Neuronal stem cell (in vitro differentiated cells): ENCODE measurements around the gene MAPK14.

Experiments used
- DNase-seq: peaks from one replicate; pipeline ENCODE4 v3.0.0-alpha.2; 2013; ENCODE audit warnings: low spot score
- H2AFZ ChIP-seq: one replicate; pipeline ENCODE4 v1.6.1; 2013; ENCODE audit warnings: mild to moderate bottlenecking, low read length, inconsistent platforms
- H2AK5ac ChIP-seq: 2 replicates; pipeline ENCODE4 v1.6.1; 2013; ENCODE audit warnings: low read depth, mild to moderate bottlenecking, inconsistent platforms, low read length, moderate library complexity, mixed read lengths
- H2BK120ac ChIP-seq: 2 replicates; pipeline ENCODE4 v1.6.1; 2013; ENCODE audit warnings: low read depth, mild to moderate bottlenecking, inconsistent platforms, low read length, moderate library complexity, mixed read lengths
- H2BK12ac ChIP-seq: one replicate; pipeline ENCODE4 v1.6.1; 2013; ENCODE audit warnings: low read length, inconsistent platforms
- H2BK15ac ChIP-seq: 2 replicates; pipeline ENCODE4 v1.6.1; 2013; ENCODE audit warnings: mild to moderate bottlenecking, low read length, inconsistent platforms, mixed read lengths
- H2BK5ac ChIP-seq: one replicate; pipeline ENCODE4 v1.6.1; 2013; ENCODE audit warnings: inconsistent platforms, mild to moderate bottlenecking, low read length, moderate library complexity
- H3K14ac ChIP-seq: one replicate; pipeline ENCODE4 v1.6.1; 2013; ENCODE audit warnings: low read length, inconsistent platforms
- H3K18ac ChIP-seq: 2 replicates; pipeline ENCODE4 v1.6.1; 2013; ENCODE audit warnings: low read length, inconsistent platforms
- H3K23ac ChIP-seq: 2 replicates; pipeline ENCODE4 v1.6.1; 2013; ENCODE audit warnings: low read depth, mild to moderate bottlenecking, mixed read lengths, low read length, inconsistent platforms; ENCODE audit not compliant: poor library complexity
- H3K27ac ChIP-seq: replicated peaks from 3 replicates; pipeline ENCODE4 v1.5.1; 2013; ENCODE audit warnings: low read length, inconsistent platforms
- H3K27me3 ChIP-seq, 3 experiments: 2 replicates each; pipeline ENCODE4 v1.6.1; 2013; ENCODE audit warnings: low read length in 3 of 3, mild to moderate bottlenecking in 2 of 3, inconsistent platforms in 1 of 3, low read depth in 1 of 3, mixed read lengths in 1 of 3, moderate library complexity in 1 of 3; ENCODE audit not compliant: control insufficient read depth in 3 of 3, insufficient read depth in 3 of 3
- H3K36me3 ChIP-seq, 2 donors: replicated peaks in 1 of 2; 2 replicates each; pipeline ENCODE4 v1.6.1; 2013; ENCODE audit warnings: low read length in 2 of 2; ENCODE audit not compliant: control insufficient read depth in 2 of 2, insufficient read depth in 2 of 2
- H3K4ac ChIP-seq: 2 replicates; pipeline ENCODE4 v1.6.1; 2013; ENCODE audit warnings: inconsistent platforms, mild to moderate bottlenecking, low read length, moderate library complexity
- H3K4me1 ChIP-seq, 2 donors: 1 replicate in 1 of 2; 2 replicates in 1 of 2; pipeline ENCODE4 v1.6.1; 2013; ENCODE audit warnings: low read length in 2 of 2, low read depth in 1 of 2; ENCODE audit not compliant: control insufficient read depth in 2 of 2, insufficient read depth in 1 of 2
- H3K4me2 ChIP-seq: one replicate; pipeline ENCODE4 v1.6.1; 2013; ENCODE audit warnings: mild to moderate bottlenecking, low read length, inconsistent platforms; ENCODE audit not compliant: insufficient read depth, poor library complexity, severe bottlenecking
- H3K4me3 ChIP-seq, 2 donors: 2 replicates each; pipeline ENCODE4 v1.5.1; 2013; ENCODE audit warnings: low read length in 2 of 2, mild to moderate bottlenecking in 2 of 2, inconsistent platforms in 1 of 2, moderate library complexity in 1 of 2
- H3K79me1 ChIP-seq: one replicate; pipeline ENCODE4 v1.6.1; 2013; ENCODE audit warnings: low read depth, mild to moderate bottlenecking, inconsistent platforms, low read length, moderate library complexity
- H3K9ac ChIP-seq: one replicate; pipeline ENCODE4 v1.6.1; 2013; ENCODE audit warnings: mild to moderate bottlenecking, low read depth, low read length, inconsistent platforms; ENCODE audit not compliant: poor library complexity
- H3K9me3 ChIP-seq, 2 donors: replicated peaks in 1 of 2; 2 replicates each; pipeline versions ENCODE3 to v1.6.1; 2013; ENCODE audit warnings: low read length in 2 of 2, mild to moderate bottlenecking in 2 of 2, inconsistent platforms in 1 of 2, low read depth in 1 of 2, mixed read lengths in 1 of 2, moderate library complexity in 1 of 2; ENCODE audit not compliant: control insufficient read depth in 2 of 2, insufficient read depth in 1 of 2
- H4K8ac ChIP-seq: one replicate; pipeline ENCODE4 v1.6.1; 2013; ENCODE audit warnings: low read depth, mild to moderate bottlenecking, inconsistent platforms, low read length, moderate library complexity
- H4K91ac ChIP-seq: one replicate; pipeline ENCODE4 v1.6.1; 2013; ENCODE audit warnings: low read length, low read depth, mild to moderate bottlenecking, inconsistent platforms; ENCODE audit not compliant: poor library complexity
- WGBS, 2 donors: extraction: QIAGEN DNeasy Blood & Tissue Kit; methylation state at CpG; one replicate each; pipeline ENCODE4 v1.1.7; 2013; ENCODE audit warnings: missing lambda C conversion rate in 2 of 2, mixed read lengths in 1 of 2; ENCODE audit not compliant: insufficient read length in 2 of 2, insufficient replicate concordance in 1 of 2; ENCODE audit errors: extremely low coverage in 2 of 2; 5-methylcytosine and 5-hydroxymethylcytosine counted together

Gene MAPK14

GRCh38 chr6:36147294-36147693, 119.7 kb downstream of the MAPK14 start:
- no peak overlapping the region for H4K91ac ChIP-seq
- H3K4me2 ChIP-seq = no peak overlapping the region
- no peak overlapping the region for H2AK5ac ChIP-seq
- H3K27ac ChIP-seq = no peak overlapping the region
- H3K9ac ChIP-seq = no peak overlapping the region
- no peak overlapping the region for H2AFZ ChIP-seq
- DNase-seq = no peak
- no peak overlapping the region for H3K14ac ChIP-seq
- no peaks in the 10 kb centered on the region for H3K79me1 ChIP-seq
- H4K8ac ChIP-seq = no peak overlapping the region
- H2BK120ac ChIP-seq = no peak overlapping the region
- no CpG with 5 or more reads among the region's 3 CpGs for WGBS, 2 donors
- no peak overlapping the region for H3K4me3 ChIP-seq
- H3K4ac ChIP-seq = no peak overlapping the region
- H3K36me3 ChIP-seq = no peaks in the 10 kb centered on the region
- no peak overlapping the region for H2BK12ac ChIP-seq
- no peak overlapping the region for H2BK15ac ChIP-seq
- H2BK5ac ChIP-seq = no peak overlapping the region
- no peak overlapping the region for H3K18ac ChIP-seq
- no peaks in the 10 kb centered on the region for H3K4me1 ChIP-seq
- H3K9me3 ChIP-seq = no peaks in the 10 kb centered on the region
- H3K23ac ChIP-seq = no peak overlapping the region
- peaks cover 0 to 16% (median 2%) of the 10 kb centered on the region in 3 experiments for H3K27me3 ChIP-seq

- Histone ChIP-seq H2AFZ (no peak overlapping the region), H3K4me1 (no peaks in the 10 kb centered on the region), H3K9me3 (no peaks in the 10 kb centered on the region), H3K4me3 (no peak overlapping the region), H2AK5ac (no peak overlapping the region), H3K27ac (no peak overlapping the region), H3K18ac (no peak overlapping the region), H3K14ac (no peak overlapping the region), H3K23ac (no peak overlapping the region), H3K27me3 (peaks cover 0 to 16% (median 2%) of the 10 kb centered on the region in 3 experiments), H2BK120ac (no peak overlapping the region), H4K8ac (no peak overlapping the region), H3K9ac (no peak overlapping the region), H2BK12ac (no peak overlapping the region), H3K4me2 (no peak overlapping the region), H4K91ac (no peak overlapping the region), H2BK15ac (no peak overlapping the region), H3K36me3 (no peaks in the 10 kb centered on the region), H3K79me1 (no peaks in the 10 kb centered on the region), H3K4ac (no peak overlapping the region), H2BK5ac (no peak overlapping the region)
- DNase-seq = no peak
Observed at GRCh38 chr6:36149476-36149875, 121.9 kb downstream of the MAPK14 start.

DNA sequence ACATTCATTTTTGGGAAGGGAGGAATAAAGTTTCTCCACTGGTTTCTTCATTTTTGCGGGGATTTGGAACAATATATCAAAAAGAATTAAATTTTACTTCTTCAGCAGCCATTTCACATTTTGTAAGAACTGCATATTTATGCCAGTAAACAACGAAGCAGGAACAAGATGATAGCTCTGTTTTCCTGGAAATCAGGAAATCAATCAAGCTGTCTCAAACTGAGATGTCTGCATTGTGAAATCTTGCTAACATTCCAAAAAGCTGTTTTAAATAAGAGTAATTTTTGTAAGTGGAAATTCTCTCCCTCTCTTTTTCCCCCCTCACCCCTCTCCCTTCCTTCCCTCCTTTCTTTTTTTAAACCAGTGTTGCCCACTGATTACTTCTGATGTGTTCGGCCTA, 122.7 kb downstream of the MAPK14 start:
- no CpG with 5 or more reads among the region's 3 CpGs for WGBS, 2 donors

GRCh38 chr6:36154286-36154685, 126.7 kb downstream of the MAPK14 start:
- Histone ChIP-seq H3K36me3 (no peaks in the 10 kb centered on the region), H2BK5ac (no peak overlapping the region), H4K8ac (no peak overlapping the region), H3K9me3 (no peaks in the 10 kb centered on the region), H3K27ac (no peak overlapping the region), H3K27me3 (peaks cover 0 to 8% (median 2%) of the 10 kb centered on the region in 3 experiments), H3K14ac (no peak overlapping the region), H2BK120ac (no peak overlapping the region), H4K91ac (no peak overlapping the region), H2AFZ (no peak overlapping the region), H3K9ac (no peak overlapping the region), H2BK15ac (no peak overlapping the region), H3K4me1 (no peaks in the 10 kb centered on the region), H3K4me2 (no peak overlapping the region), H3K4ac (no peak overlapping the region), H2BK12ac (no peak overlapping the region), H3K18ac (no peak overlapping the region), H3K79me1 (no peaks in the 10 kb centered on the region), H3K23ac (no peak overlapping the region), H3K4me3 (no peak overlapping the region), H2AK5ac (no peak overlapping the region)
- no CpG with 5 or more reads among the region's 2 CpGs for WGBS, 2 donors
- DNase-seq = no peak

More for the DNA sequence above, 122.7 kb downstream of the MAPK14 start:
- Histone ChIP-seq H2BK15ac (no peak overlapping the region), H2BK120ac (no peak overlapping the region), H3K36me3 (no peaks in the 10 kb centered on the region), H4K91ac (no peak overlapping the region), H3K23ac (no peak overlapping the region), H3K4me2 (no peak overlapping the region), H2AK5ac (no peak overlapping the region), H3K27me3 (peaks cover 0 to 16% (median 2%) of the 10 kb centered on the region in 3 experiments), H4K8ac (no peak overlapping the region), H3K79me1 (no peaks in the 10 kb centered on the region), H2AFZ (no peak overlapping the region), H3K14ac (no peak overlapping the region), H3K18ac (no peak overlapping the region), H3K4me3 (no peak overlapping the region), H2BK12ac (no peak overlapping the region), H3K9me3 (no peaks in the 10 kb centered on the region), H2BK5ac (no peak overlapping the region), H3K27ac (no peak overlapping the region), H3K4me1 (no peaks in the 10 kb centered on the region), H3K9ac (no peak overlapping the region), H3K4ac (no peak overlapping the region)
- no peak for DNase-seq
